DND-41 (cell line): ENCODE results near the gene SNX32.
"Not testable (repeated sequence)": the region's sequence is repeated elsewhere in the genome, so short reads cannot be mapped to it uniquely, and the experiment has no call there.

Source experiments
- ATAC-seq: fragments of 200-7000 bp; cut with Tn5 transposase; 3 replicates; pipeline ENCODE4 v1.9.1; 2021; ENCODE audit warnings: low read depth; ENCODE audit not compliant: insufficient read depth
- DNase-seq: peaks from one replicate; pipeline ENCODE4 v3.0.0-alpha.2; 2020
- H2AFZ ChIP-seq: 2 replicates; pipeline ENCODE4 v1.6.0; 2012; ENCODE audit warnings: low read depth, low read length
- H3K27ac ChIP-seq: 2 replicates; pipeline ENCODE4 v1.5.1; 2012; ENCODE audit warnings: low read length, inconsistent platforms
- H3K27me3 ChIP-seq: fragments of 200-600 bp; sonication (generic); 2 replicates; pipeline ENCODE4 v1.6.0; 2012; ENCODE audit warnings: low read length, mild to moderate bottlenecking, inconsistent platforms; ENCODE audit not compliant: insufficient read depth, poor library complexity
- H3K36me3 ChIP-seq: 2 replicates; pipeline ENCODE4 v1.5.1; 2012; ENCODE audit warnings: low read length, inconsistent platforms; ENCODE audit not compliant: insufficient read depth
- H3K4me1 ChIP-seq: 2 replicates; pipeline ENCODE4 v1.5.1; 2012; ENCODE audit warnings: mild to moderate bottlenecking, low read length; ENCODE audit not compliant: insufficient read depth
- H3K4me2 ChIP-seq: 2 replicates; pipeline ENCODE4 v1.6.0; 2012; ENCODE audit warnings: mild to moderate bottlenecking, moderate library complexity, low read length, inconsistent platforms; ENCODE audit not compliant: insufficient read depth
- H3K4me3 ChIP-seq, 2 experiments: fragments of 200-600 bp in 1 of 2; shearing (Covaris generic) in 1 of 2; 2 replicates each; pipeline ENCODE4 v1.5.1; 2012 to 2016; ENCODE audit warnings: inconsistent platforms in 2 of 2, low read length in 2 of 2, mild to moderate bottlenecking in 2 of 2, low read depth in 1 of 2, moderate library complexity in 1 of 2
- H3K79me2 ChIP-seq: 2 replicates; pipeline ENCODE4 v1.6.0; 2012; ENCODE audit warnings: low read length, inconsistent platforms; ENCODE audit not compliant: insufficient read depth
- H3K9ac ChIP-seq: 2 replicates; pipeline ENCODE4 v1.6.0; 2012; ENCODE audit warnings: low read depth, mild to moderate bottlenecking, inconsistent platforms, low read length, moderate library complexity
- H3K9me3 ChIP-seq: 2 replicates; pipeline ENCODE4 v1.5.1; 2012; ENCODE audit warnings: low read length, moderate library complexity, mild to moderate bottlenecking, inconsistent platforms; ENCODE audit not compliant: insufficient read depth, severe bottlenecking
- H4K20me1 ChIP-seq: 2 replicates; pipeline ENCODE4 v1.6.0; 2012; ENCODE audit warnings: low read length; ENCODE audit not compliant: insufficient read depth
- EZH2 ChIP-seq: IDR thresholded peaks from 3 replicates; pipeline ENCODE4 v1.6.1; 2012; ENCODE audit warnings: borderline replicate concordance, low read depth, mild to moderate bottlenecking, moderate library complexity, low read length, inconsistent platforms; ENCODE audit not compliant: severe bottlenecking
- TF ChIP-seq, protein P1 (sequence below): IDR thresholded peaks from 2 replicates; pipeline ENCODE4 v1.5.1; 2012; ENCODE audit warnings: borderline replicate concordance, low read length, moderate library complexity, mild to moderate bottlenecking; ENCODE audit not compliant: poor library complexity, severe bottlenecking; ENCODE audit errors: extremely low read depth

SNX32 gene

DNA sequence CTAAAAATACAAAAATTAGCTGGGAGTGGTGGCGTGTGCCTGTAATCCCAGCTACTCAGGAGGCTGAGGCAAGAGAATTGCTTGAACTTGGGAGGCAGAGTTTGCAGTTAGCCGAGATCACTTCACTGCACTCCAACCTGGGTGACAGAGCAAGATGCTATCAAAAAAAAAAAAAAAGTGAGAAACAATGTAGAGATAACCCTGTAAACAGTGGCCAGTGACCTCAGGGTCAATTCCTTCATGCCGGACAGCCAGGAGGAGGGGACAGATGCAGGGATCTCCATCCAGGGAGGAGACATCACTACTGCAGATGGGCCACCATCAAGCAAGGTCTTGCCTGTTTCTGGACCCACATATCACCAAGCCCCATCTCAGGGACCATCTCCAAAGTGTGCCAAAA lies 14.0 kb downstream of the SNX32 start:
- no peak for ATAC-seq
- Histone ChIP-seq H4K20me1 (peaks cover 20% of the 10 kb centered on the region; the same call in 1 of the 2 replicates), H3K9me3 (no peaks in the 10 kb centered on the region), H3K4me2 (no peak overlapping the region), H3K9ac (no peak overlapping the region), H3K4me3 (no peak overlapping the region), H3K36me3 (peaks cover 15% of the 10 kb centered on the region), H3K79me2 (no peaks in the 10 kb centered on the region), H3K27me3 (no peaks in the 10 kb centered on the region), H3K4me1 (no peaks in the 10 kb centered on the region), H2AFZ (no peak overlapping the region), H3K27ac (no peak overlapping the region)
- DNase-seq = no peak
- TF ChIP-seq, protein P1, sequence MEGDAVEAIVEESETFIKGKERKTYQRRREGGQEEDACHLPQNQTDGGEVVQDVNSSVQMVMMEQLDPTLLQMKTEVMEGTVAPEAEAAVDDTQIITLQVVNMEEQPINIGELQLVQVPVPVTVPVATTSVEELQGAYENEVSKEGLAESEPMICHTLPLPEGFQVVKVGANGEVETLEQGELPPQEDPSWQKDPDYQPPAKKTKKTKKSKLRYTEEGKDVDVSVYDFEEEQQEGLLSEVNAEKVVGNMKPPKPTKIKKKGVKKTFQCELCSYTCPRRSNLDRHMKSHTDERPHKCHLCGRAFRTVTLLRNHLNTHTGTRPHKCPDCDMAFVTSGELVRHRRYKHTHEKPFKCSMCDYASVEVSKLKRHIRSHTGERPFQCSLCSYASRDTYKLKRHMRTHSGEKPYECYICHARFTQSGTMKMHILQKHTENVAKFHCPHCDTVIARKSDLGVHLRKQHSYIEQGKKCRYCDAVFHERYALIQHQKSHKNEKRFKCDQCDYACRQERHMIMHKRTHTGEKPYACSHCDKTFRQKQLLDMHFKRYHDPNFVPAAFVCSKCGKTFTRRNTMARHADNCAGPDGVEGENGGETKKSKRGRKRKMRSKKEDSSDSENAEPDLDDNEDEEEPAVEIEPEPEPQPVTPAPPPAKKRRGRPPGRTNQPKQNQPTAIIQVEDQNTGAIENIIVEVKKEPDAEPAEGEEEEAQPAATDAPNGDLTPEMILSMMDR = no peak
- TF ChIP-seq EZH2 = no peak

- not testable (repeated sequence) for DNase-seq, H3K4me1 ChIP-seq, H3K4me3 ChIP-seq, H3K9ac ChIP-seq, ATAC-seq, H3K9me3 ChIP-seq, H2AFZ ChIP-seq, H3K27ac ChIP-seq, H3K27me3 ChIP-seq, H3K79me2 ChIP-seq, H3K4me2 ChIP-seq
- peaks cover 25% of the 10 kb centered on the region for H3K36me3 ChIP-seq
- H4K20me1 ChIP-seq = peaks cover 30% of the 10 kb centered on the region
Observed at GRCh38 chr11:65848693-65849092, 14.9 kb downstream of the SNX32 start.

- Histone ChIP-seq H3K27ac (no peak overlapping the region), H3K9ac (no peak overlapping the region), H3K79me2 (peaks cover 5% of the 10 kb centered on the region), H2AFZ (no peak overlapping the region), H4K20me1 (peaks cover 37% of the 10 kb centered on the region), H3K4me3 (no peak overlapping the region), H3K36me3 (peaks cover 31% of the 10 kb centered on the region), H3K27me3 (no peaks in the 10 kb centered on the region), H3K9me3 (no peaks in the 10 kb centered on the region), H3K4me2 (no peak overlapping the region), H3K4me1 (no peaks in the 10 kb centered on the region)
- ATAC-seq = no peak
- DNase-seq = no peak
- TF ChIP-seq, protein P1 = no peak
- no peak for TF ChIP-seq EZH2
Observed at GRCh38 chr11:65849366-65849765, 15.6 kb downstream of the SNX32 start.

DNA sequence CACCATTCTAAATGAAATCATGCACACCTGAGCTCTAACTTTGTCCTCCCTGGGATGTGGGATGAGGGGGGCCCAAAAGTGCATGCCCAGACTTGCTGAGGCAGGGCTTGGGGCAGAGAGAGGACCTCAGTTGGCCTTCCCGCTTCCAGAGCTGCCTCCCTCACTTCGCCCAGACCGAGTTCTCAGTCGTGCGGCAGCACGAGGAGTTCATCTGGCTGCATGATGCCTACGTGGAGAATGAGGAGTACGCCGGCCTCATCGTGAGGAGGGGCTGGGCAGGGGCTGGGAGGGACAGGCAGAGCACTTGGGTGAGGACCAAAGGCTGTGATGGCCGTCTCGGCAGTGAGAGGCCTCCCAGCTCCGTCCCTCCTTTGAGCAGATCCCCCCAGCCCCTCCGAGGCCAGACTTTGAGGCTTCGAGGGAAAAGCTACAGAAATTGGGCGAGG lies 16.0 kb downstream of the SNX32 start:
- peaks cover 9% of the 10 kb centered on the region for H3K79me2 ChIP-seq
- no peak overlapping the region for H3K4me3 ChIP-seq
- no peak overlapping the region for H2AFZ ChIP-seq
- DNase-seq (no peak), ATAC-seq (no peak)
- H3K27ac ChIP-seq = no peak overlapping the region
- peaks cover 41% of the 10 kb centered on the region for H4K20me1 ChIP-seq
- no peak overlapping the region for H3K9ac ChIP-seq
- H3K27me3 ChIP-seq = no peaks in the 10 kb centered on the region
- no peak for TF ChIP-seq EZH2
- TF ChIP-seq, protein P1 = no peak
- H3K36me3 ChIP-seq = peaks cover 36% of the 10 kb centered on the region
- H3K9me3 ChIP-seq = no peaks in the 10 kb centered on the region
- H3K4me1 ChIP-seq = no peaks in the 10 kb centered on the region
- H3K4me2 ChIP-seq = no peak overlapping the region
